Motor neuron (in vitro differentiated cells): ENCODE results near the gene RNF41. TPM values are rescaled to one million over a fixed set of nuclear protein-coding genes. Genes with fewer than 3 reads are reported as not detected.

Experiments
- ATAC-seq, 8 experiments: fragments of 200-7000 bp; cut with Tn5 transposase; replicated peaks in 6 of 8; 2 replicates each; pipeline ENCODE4 v1.8.0; 2021; ENCODE audit warnings: mild to moderate bottlenecking in 8 of 8, moderate library complexity in 8 of 8
- H3K27ac ChIP-seq, 2 donors: fragments of 250-450 bp; sonication (Bioruptor Pico); 2 replicates each; pipeline ENCODE4 v1.9.0; 2021; ENCODE audit warnings: antibody characterized with exemption in 2 of 2, mild to moderate bottlenecking in 2 of 2, moderate library complexity in 1 of 2
- H3K4me1 ChIP-seq, 2 donors: fragments of 250-450 bp; sonication (Bioruptor Pico); replicated peaks in 1 of 2; 2 replicates each; pipeline ENCODE4 v1.6.1; 2021; ENCODE audit warnings: antibody characterized with exemption in 2 of 2, mild to moderate bottlenecking in 2 of 2, moderate library complexity in 1 of 2
- H3K4me3 ChIP-seq, 5 donors: fragments of 250-450 bp; sonication (Bioruptor Pico); 2 replicates each; pipeline ENCODE4 v1.9.0; 2021; ENCODE audit warnings: antibody characterized with exemption in 5 of 5, mild to moderate bottlenecking in 5 of 5, moderate library complexity in 4 of 5
- WGBS, 10 experiments: fragments of 450-650 bp; shearing (Covaris generic); methylation state at CpG; one replicate each; pipeline ENCODE4 v1.0.0; 2022; 5-methylcytosine and 5-hydroxymethylcytosine counted together
- in situ Hi-C, 9 experiments: fragments of 400-800 bp; cut with MboI; loops; one replicate each; pipeline ENCODE4 v1.15.0; 2021; ENCODE audit warnings: low sequenced_read_pairs in 9 of 9, low pct_unique_long_range_greater_than_20kb in 2 of 9; ENCODE audit not compliant: unreplicated experiment in 9 of 9
- total RNA-seq, 8 experiments: library from RNA; unstranded; fragments of 300-600 nt; gene quantifications; 2 replicates each; pipeline versions ENCODE4 v1.2.3 to v1.2.4, GENCODE V29; 2022

The RNF41 gene
- total RNA-seq, 8 experiments from 2014 or later: 28.9 to 62.1 (median 41.7) TPM

DNA sequence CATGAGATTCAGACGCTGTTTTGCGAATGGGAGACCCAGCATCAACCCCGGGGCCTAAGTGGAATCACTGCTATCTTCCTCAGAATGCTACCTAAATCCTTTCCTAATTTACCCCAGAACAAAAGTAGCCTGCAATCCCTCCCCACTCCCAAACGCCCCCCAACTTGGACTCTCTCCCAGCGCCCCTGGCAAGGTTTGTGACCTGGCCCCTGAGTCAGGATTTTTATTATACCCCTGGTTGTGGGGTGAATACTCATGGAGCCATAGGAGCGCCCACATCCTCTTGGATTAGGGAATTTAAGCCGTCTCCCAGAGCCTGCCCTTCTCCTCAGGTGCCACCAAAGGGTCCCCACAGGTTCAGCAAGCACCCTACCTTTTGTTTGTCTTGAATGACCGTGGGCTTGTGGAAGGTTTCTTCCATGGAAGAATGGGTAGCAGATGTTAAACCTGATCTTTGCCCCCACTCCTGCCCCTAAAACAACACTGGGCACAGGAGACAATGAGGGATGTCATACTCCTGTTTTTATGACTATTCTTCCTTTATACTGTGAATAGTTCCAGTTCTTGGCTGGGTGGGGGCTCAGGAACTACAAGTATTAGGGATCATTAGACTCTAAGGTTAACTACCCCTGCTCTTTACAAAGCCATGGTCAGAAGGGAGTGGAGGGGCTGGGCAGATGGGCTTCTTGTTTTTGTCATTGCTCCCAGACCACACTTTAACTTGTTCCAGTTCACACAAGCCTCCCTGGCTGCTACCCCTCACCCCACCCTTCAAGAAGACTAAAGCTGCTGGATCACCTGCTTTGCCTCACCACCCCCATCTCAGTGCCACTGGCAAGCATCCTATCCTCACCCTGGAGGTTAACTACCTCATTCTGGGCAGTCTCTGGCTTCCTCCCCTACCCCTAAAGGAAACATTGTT is 68.7 kb downstream of the RNF41 start:
- peak overlapping the region; percentile 88 to 90 for H3K27ac ChIP-seq
- WGBS, 10 experiments: 0 to 10% (median 0%) methylated on average over 2 to 3 of the region's 8 CpGs; no CpG with 5 or more reads in 5 of the 10 experiments
- peak; percentile 3 to 16 (median 9) for ATAC-seq
- H3K4me1 ChIP-seq: peaks cover 16 to 20% of the 10 kb centered on the region in 2 donors
- in situ Hi-C loops: loop anchor here in 1 of 9 experiments (25.0 kb wide), 1 partner anchor 109 kb away; the partner anchor contains the start of genes ANKRD52 and COQ10A
- H3K4me3 ChIP-seq: peak overlapping the region; percentile 55 to 95 (median 70)

Other genes starting within 250 kb of the RNF41 start
- 10 to 100 TPM; 56.3 to 95.6 (median 76.0) TPM for gene RAB5B, start 247.8 kb downstream of the RNF41 start, total RNA-seq
- gene SUOX, start 224.6 kb downstream of the RNF41 start, total RNA-seq: 10 to 100 TPM; 10.4 to 23.0 (median 17.0) TPM
- gene IKZF4, start 200.9 kb downstream of the RNF41 start, total RNA-seq: 1 to 10 TPM; 1.4 to 8.6 (median 6.4) TPM
- 1,000 to 10,000 TPM in 1 of 8 experiments, 100 to 1,000 TPM in 7; 282 to 1,536 (median 616) TPM for gene RPS26, start 180.0 kb downstream of the RNF41 start, total RNA-seq
- 1 to 10 TPM in 7 of 8 experiments, under 1 TPM in 1; 0.63 to 7.2 (median 2.1) TPM for gene ERBB3, start 141.8 kb downstream of the RNF41 start, total RNA-seq
- 100 to 1,000 TPM in 4 of 8 experiments, 10 to 100 TPM in 4; 60.8 to 254 (median 99.3) TPM for gene PA2G4, start 117.4 kb downstream of the RNF41 start, total RNA-seq
- 1,000 to 10,000 TPM; 2,948 to 7,132 (median 5,415) TPM for gene RPL41, start 105.3 kb downstream of the RNF41 start, total RNA-seq
- gene ZC3H10, start 103.7 kb downstream of the RNF41 start, total RNA-seq: 10 to 100 TPM in 3 of 8 experiments, 1 to 10 TPM in 5; 5.8 to 11.7 (median 8.0) TPM
- 10 to 100 TPM; 13.4 to 54.6 (median 44.2) TPM for gene ESYT1, start 93.7 kb downstream of the RNF41 start, total RNA-seq
- 100 to 1,000 TPM in 5 of 8 experiments, 10 to 100 TPM in 3; 61.3 to 217 (median 142) TPM for gene MYL6B, start 69.3 kb downstream of the RNF41 start, total RNA-seq
- 1,000 to 10,000 TPM; 1,063 to 2,469 (median 1,244) TPM for gene MYL6, start 63.6 kb downstream of the RNF41 start, total RNA-seq
- 100 to 1,000 TPM in 1 of 8 experiments, 10 to 100 TPM in 7; 18.1 to 110 (median 77.9) TPM for gene SMARCC2, start 32.4 kb downstream of the RNF41 start, total RNA-seq
- gene NABP2, start 2.4 kb upstream of the RNF41 start, total RNA-seq: 10 to 100 TPM; 22.1 to 61.7 (median 51.1) TPM
- 1 to 10 TPM in 3 of 8 experiments, under 1 TPM in 3, not detected in 2; 0.49 to 2.6 (median 1.1) TPM for gene SLC39A5, start 8.1 kb upstream of the RNF41 start, total RNA-seq
- gene ANKRD52, start 36.5 kb upstream of the RNF41 start, total RNA-seq: 10 to 100 TPM in 6 of 8 experiments, 1 to 10 TPM in 2; 5.3 to 30.7 (median 12.0) TPM
- 10 to 100 TPM in 7 of 8 experiments, 1 to 10 TPM in 1; 6.8 to 17.4 (median 14.3) TPM for gene COQ10A, start 45.0 kb upstream of the RNF41 start, total RNA-seq
- gene CS, start 78.4 kb upstream of the RNF41 start, total RNA-seq: 100 to 1,000 TPM in 5 of 8 experiments, 10 to 100 TPM in 3; 66.8 to 208 (median 106) TPM
- gene CNPY2, start 94.1 kb upstream of the RNF41 start, total RNA-seq: 100 to 1,000 TPM; 102 to 231 (median 141) TPM
- 10 to 100 TPM; 20.3 to 97.3 (median 30.4) TPM for gene PAN2, start 112.1 kb upstream of the RNF41 start, total RNA-seq
- 1 to 10 TPM in 4 of 8 experiments, under 1 TPM in 4; 0.28 to 3.8 (median 1.1) TPM for gene IL23A, start 117.0 kb upstream of the RNF41 start, total RNA-seq
- 100 to 1,000 TPM in 3 of 8 experiments, 10 to 100 TPM in 5; 26.5 to 458 (median 72.4) TPM for gene STAT2, start 138.2 kb upstream of the RNF41 start, total RNA-seq
- under 1 TPM in 7 of 8 experiments, not detected in 1; 0.14 to 0.76 (median 0.36) TPM for gene APOF, start 140.9 kb upstream of the RNF41 start, total RNA-seq
- 10 to 100 TPM in 7 of 8 experiments, 1 to 10 TPM in 1; 3.4 to 62.8 (median 19.2) TPM for gene TIMELESS, start 227.5 kb upstream of the RNF41 start, total RNA-seq
- 1 to 10 TPM in 3 of 8 experiments, under 1 TPM in 5; 0.16 to 2.7 (median 0.44) TPM for gene MIP, start 232.7 kb upstream of the RNF41 start, total RNA-seq
- gene SPRYD4, start 246.7 kb upstream of the RNF41 start, total RNA-seq: 1 to 10 TPM; 1.3 to 8.5 (median 2.2) TPM